BLaER1 (cell line): ENCODE measurements around the gene TMED5.
"Not testable (repeated sequence)": the region's sequence is repeated elsewhere in the genome, so short reads cannot be mapped to it uniquely, and the experiment has no call there.

Experiments
- H3K27ac ChIP-seq: shearing (Covaris generic); formaldehyde crosslinking; 2 replicates; pipeline ENCODE4 v1.8.1; 2022
- H3K27me3 ChIP-seq: shearing (Covaris generic); formaldehyde crosslinking; 2 replicates; pipeline ENCODE4 v1.8.1; 2022
- H3K36me3 ChIP-seq: shearing (Covaris generic); formaldehyde crosslinking; 2 replicates; pipeline ENCODE4 v1.8.1; 2022
- H3K4me1 ChIP-seq: shearing (Covaris generic); formaldehyde crosslinking; 2 replicates; pipeline ENCODE4 v1.8.1; 2022
- H3K4me2 ChIP-seq: shearing (Covaris generic); formaldehyde crosslinking; 2 replicates; pipeline ENCODE4 v1.8.1; 2022
- H3K4me3 ChIP-seq: shearing (Covaris generic); formaldehyde crosslinking; 2 replicates; pipeline ENCODE4 v1.8.1; 2022
- H3K9ac ChIP-seq: shearing (Covaris generic); formaldehyde crosslinking; 2 replicates; pipeline ENCODE4 v1.8.1; 2022
- H3K9me3 ChIP-seq: shearing (Covaris generic); formaldehyde crosslinking; 2 replicates; pipeline ENCODE4 v1.8.1; 2022
- H4K20me1 ChIP-seq: shearing (Covaris generic); formaldehyde crosslinking; 2 replicates; pipeline ENCODE4 v1.8.1; 2022
- Cebpa-rat ChIP-seq: shearing (Covaris generic); IDR thresholded peaks from 2 replicates; pipeline ENCODE4 v1.8.1; 2022

The TMED5 gene

DNA sequence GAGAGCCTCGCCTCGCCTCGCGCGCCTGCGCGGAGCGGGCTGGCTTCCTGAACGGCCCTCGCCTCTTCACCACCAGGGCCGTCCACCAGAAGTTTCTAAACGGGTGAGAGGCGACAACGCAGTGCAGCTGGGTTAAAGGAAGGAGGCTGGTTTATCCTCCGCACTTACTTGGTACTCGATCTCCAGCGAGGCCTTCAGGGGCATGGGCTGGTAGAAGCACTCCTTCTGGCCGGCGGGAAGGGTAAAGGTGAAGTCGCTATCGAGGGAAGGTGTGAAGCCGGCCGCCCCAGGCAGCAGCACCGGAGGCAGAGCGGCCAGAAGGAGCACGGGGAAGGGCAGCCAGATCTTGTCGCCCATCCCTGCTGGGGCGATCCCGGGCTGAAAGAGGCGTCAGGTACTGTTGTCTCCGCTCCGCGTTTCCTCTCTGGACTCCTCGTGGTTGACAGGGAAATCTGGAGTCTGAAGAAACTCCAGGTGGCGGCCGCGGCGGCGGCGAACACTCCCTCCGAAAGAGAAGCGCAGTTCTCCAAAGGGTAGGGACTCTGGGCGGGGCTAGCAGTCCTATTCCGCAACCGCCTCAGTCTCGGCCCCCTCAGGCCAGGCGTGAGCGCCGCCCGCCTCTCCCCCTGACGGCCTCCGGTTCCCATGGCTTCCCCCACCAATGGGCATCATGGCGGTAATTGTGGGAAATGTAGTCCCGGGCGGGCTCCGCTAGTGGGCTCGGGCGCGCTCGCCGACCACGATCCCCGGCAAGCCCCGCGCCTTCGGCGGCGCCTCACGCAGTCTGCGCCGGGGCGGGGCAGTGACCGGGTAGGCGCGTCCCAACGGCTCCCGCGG lies at the start of gene TMED5:
Gene TMED5 (minus strand): TSS at position 528 of the 837 bp plus-strand sequence. CDS start 171 bp downstream, at position 357.
- Histone ChIP-seq H3K36me3 (peaks cover 16% of the 10 kb centered on the region), H3K9ac (peak within 1 kb of the TSS; percentile 90), H3K4me1 (peaks cover 34% of the 10 kb centered on the region), H3K9me3 (no peaks in the 10 kb centered on the region), H3K27ac (peak within 1 kb of the TSS; percentile 89), H3K4me2 (peak within 1 kb of the TSS; percentile 86), H4K20me1 (peaks cover 42% of the 10 kb centered on the region), H3K27me3 (no peaks in the 10 kb centered on the region), H3K4me3 (peak within 1 kb of the TSS; percentile 90)
- peak; percentile 80; the same call in 1 of the 2 replicates for TF ChIP-seq Cebpa-rat

DNA sequence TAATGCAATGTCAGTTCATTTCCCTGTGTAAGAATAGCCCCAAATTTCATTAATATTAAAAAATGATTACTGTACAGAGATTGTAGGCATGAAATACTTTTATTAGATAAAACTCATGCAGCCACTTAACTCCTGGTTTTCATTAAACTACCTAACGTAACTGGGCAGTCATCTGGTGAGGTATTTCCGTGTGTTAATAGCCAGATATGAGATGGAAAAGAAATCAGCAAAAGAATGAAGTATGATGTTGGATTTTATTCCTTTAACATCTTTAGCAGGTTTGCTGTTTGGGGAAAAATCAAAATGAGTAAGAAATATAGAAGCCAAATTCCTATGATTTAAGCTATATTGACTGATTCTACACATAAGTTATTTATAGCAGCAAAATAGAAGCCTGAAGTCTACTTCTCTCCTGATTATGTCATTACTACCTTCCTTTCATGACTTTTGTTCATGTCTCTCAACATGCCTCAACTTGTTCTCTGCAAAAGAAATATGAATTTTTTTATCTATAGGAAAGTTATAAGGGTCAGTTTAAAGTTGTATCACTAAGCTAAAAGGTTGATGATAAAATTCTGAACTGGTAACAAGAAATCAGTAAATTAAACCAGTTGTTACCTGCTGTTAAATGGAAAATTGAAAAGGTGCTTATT lies 42.9 kb upstream of the TMED5 start:
- Histone ChIP-seq H3K4me1 (peaks cover 14% of the 10 kb centered on the region), H3K36me3 (peaks cover 63% of the 10 kb centered on the region), H3K4me2 (no peak overlapping the region), H3K27me3 (no peaks in the 10 kb centered on the region), H4K20me1 (no peaks in the 10 kb centered on the region), H3K9me3 (no peaks in the 10 kb centered on the region), H3K4me3 (no peak overlapping the region), H3K27ac (no peak overlapping the region), H3K9ac (no peak overlapping the region)
- no peak for TF ChIP-seq Cebpa-rat

DNA sequence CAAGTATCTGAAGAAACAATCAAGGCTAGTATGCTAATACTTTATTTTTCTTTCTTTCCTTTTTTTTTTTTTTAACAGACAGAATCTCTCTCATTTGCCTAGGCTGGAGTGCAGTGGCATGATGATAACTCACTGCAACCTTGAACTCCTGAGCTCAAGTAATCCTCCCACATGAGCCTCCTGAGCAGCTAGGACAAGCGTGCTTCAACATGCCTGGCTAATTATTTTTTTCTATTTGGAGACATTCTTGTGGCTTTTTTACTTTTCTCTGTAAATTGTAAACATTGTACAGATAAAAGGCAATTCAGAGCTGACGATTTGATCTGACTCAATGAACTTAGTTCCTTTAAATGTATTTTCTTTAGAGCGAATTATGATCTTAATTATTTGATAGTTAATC lies 41.7 kb upstream of the TMED5 start:
- Histone ChIP-seq H3K4me2 (no peak overlapping the region), H3K4me3 (no peak overlapping the region), H3K9ac (no peak overlapping the region), H4K20me1 (no peaks in the 10 kb centered on the region), H3K9me3 (no peaks in the 10 kb centered on the region), H3K27ac (no peak overlapping the region), H3K4me1 (peaks cover 14% of the 10 kb centered on the region), H3K27me3 (no peaks in the 10 kb centered on the region), H3K36me3 (peaks cover 64% of the 10 kb centered on the region)
- no peak for TF ChIP-seq Cebpa-rat

DNA sequence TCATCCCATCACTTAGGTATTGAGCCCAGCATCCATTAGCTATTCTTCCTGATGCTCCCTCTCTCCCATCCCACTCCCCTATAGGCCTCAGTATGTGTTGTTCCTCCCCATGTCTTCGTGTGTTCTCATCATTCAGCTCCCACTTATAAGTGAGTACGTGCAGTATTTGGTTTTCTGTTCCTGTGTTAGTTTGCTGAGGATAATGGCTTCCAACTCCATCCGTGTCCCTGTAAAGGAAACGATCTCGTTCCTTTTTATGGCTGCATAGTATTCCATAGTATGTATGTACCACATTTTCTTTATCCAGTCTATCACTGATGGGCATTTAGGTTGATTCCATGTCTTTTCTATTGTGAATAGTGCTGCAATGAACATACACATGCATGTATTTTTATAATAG lies 40.5 kb upstream of the TMED5 start:
- peaks cover 57% of the 10 kb centered on the region for H3K36me3 ChIP-seq
- H4K20me1 ChIP-seq, H3K4me3 ChIP-seq, H3K27ac ChIP-seq, H3K9ac ChIP-seq, H3K27me3 ChIP-seq, H3K4me2 ChIP-seq, H3K9me3 ChIP-seq: not testable (repeated sequence)
- peaks cover 14% of the 10 kb centered on the region for H3K4me1 ChIP-seq

DNA sequence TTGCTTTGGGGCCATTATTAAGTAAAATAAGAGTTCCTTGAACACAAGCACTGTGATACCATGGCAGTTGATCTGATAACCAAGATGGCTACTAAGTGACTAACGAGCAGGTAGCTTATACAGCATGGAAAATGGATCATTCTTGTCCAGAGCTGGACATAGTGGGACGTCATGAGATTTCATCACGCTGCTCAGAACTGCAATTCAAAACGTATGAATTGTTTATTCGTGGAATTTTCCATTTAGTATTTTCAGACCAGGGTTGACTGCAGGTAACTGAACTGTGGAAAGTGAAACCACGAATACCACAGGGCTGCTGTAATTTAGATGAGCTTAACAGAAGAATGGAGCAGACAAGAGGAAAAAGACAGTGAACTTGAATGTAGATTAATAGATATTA lies 39.2 kb upstream of the TMED5 start:
- Histone ChIP-seq H4K20me1 (no peaks in the 10 kb centered on the region), H3K4me2 (peak overlapping the region; percentile 43), H3K4me3 (no peak overlapping the region), H3K36me3 (peaks cover 52% of the 10 kb centered on the region), H3K27me3 (no peaks in the 10 kb centered on the region), H3K9ac (no peak overlapping the region), H3K9me3 (no peaks in the 10 kb centered on the region), H3K27ac (no peak overlapping the region), H3K4me1 (peaks cover 14% of the 10 kb centered on the region)
- no peak for TF ChIP-seq Cebpa-rat

DNA sequence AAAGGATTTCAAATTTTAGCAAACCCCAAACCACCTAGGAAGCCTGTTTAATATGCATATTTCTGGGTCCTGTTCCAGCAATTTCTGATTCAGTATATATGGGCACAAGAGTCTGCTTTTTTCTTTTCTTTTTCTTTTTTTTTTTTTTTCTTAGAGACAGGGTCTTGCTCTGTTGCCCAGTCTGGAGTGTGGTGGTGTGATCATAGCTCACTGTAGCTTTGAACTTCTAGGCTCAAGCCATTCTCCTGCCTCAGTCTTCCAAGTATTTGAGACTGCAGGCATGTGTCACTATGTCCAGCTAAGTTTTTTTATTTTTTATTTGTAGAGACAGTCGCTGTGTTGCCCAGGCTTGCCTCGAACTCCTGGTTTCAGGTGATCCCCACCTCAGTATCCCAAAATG lies 35.1 kb upstream of the TMED5 start:
- H3K4me2 ChIP-seq, result no peak overlapping the region
- H3K9ac ChIP-seq, result no peak overlapping the region
- no peaks in the 10 kb centered on the region for H3K9me3 ChIP-seq
- H3K4me3 ChIP-seq, result no peak overlapping the region
- no peak overlapping the region for H3K27ac ChIP-seq
- H3K36me3 ChIP-seq, result peaks cover 50% of the 10 kb centered on the region
- H4K20me1 ChIP-seq, result no peaks in the 10 kb centered on the region
- no peak for TF ChIP-seq Cebpa-rat
- peaks cover 14% of the 10 kb centered on the region for H3K4me1 ChIP-seq
- no peaks in the 10 kb centered on the region for H3K27me3 ChIP-seq

DNA sequence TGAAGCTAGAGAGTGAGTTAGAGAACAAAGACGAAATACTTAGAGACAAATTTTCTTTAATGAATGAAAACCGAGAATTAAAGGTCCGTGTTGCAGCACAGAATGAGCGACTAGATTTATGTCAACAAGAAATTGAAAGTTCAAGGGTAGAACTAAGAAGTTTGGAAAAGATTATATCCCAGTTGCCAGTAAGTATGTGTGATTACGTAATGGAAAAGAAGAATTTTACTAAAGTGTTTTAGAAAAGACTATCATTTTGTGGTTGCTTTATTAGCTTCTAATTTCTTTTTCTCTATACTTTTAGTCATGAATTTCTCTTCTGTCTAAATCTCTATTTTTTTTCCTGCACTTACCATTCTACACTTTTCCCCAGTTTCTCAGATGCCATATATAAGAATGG lies 27.0 kb upstream of the TMED5 start:
- no peak overlapping the region for H3K9ac ChIP-seq
- H3K27ac ChIP-seq, result no peak overlapping the region
- H3K4me2 ChIP-seq, result no peak overlapping the region
- H3K9me3 ChIP-seq, result no peaks in the 10 kb centered on the region
- H3K36me3 ChIP-seq, result peaks cover 53% of the 10 kb centered on the region
- H3K4me3 ChIP-seq, result no peak overlapping the region
- no peaks in the 10 kb centered on the region for H4K20me1 ChIP-seq
- no peaks in the 10 kb centered on the region for H3K4me1 ChIP-seq
- H3K27me3 ChIP-seq, result no peaks in the 10 kb centered on the region
- TF ChIP-seq Cebpa-rat, result no peak; the same call in 1 of the 2 replicates

DNA sequence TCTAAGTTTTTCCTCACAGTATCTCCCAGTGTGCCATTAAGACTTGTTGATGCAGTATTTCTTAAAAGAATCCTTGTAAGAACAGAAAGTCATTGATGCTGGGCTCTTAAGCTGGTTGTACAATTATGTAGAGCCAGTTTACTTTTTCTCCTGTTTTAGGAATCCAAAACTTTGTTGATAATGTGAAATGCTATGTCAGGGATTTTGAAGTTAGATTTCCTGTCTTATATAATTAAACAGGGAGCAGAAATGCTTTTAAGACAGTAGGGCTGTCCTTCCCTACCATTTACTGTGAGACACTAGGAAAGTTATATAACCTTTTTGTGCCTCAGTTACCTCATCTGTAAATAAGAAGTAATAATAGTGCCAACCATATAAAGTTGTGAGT lies 26.3 kb upstream of the TMED5 start:
- TF ChIP-seq Cebpa-rat, result no peak
- no peaks in the 10 kb centered on the region for H3K4me1 ChIP-seq
- no peaks in the 10 kb centered on the region for H3K9me3 ChIP-seq
- H3K27me3 ChIP-seq, result no peaks in the 10 kb centered on the region
- H4K20me1 ChIP-seq, result no peaks in the 10 kb centered on the region
- no peak overlapping the region for H3K9ac ChIP-seq
- peaks cover 56% of the 10 kb centered on the region for H3K36me3 ChIP-seq
- H3K27ac ChIP-seq, result no peak overlapping the region
- H3K4me2 ChIP-seq, result no peak overlapping the region
- no peak overlapping the region for H3K4me3 ChIP-seq

DNA sequence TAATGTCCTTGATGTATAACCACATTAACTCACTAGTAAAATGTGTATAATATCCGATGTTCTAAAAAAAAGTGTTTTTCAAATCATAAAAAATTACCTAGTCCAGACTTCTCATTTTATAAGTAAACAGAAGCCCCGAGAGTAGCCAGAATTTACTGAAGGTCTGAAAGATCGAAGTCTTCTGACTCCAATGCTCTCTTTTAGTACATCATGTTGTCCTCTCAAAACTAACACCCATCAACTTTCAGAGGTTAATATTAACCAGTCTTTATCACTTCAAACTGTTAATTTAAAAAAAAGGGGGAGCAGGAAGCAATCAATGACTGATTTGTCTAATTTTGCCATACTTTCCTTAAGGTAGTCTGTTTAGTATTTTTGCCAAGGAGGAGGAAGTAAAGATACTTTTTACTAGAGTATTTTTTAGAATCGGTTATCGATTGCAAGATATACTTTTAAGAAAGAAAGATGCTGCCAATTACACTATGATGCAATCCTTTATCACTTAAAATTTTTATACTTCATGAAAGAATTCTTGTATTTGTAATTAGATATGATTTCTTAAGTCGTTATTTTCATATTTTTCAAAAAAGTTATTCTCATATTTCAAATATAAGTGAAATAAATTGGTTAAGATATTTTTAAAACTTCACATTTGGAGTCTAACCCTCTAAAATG lies 25.8 kb upstream of the TMED5 start:
- no peaks in the 10 kb centered on the region for H3K27me3 ChIP-seq
- no peaks in the 10 kb centered on the region for H3K4me1 ChIP-seq
- no peak overlapping the region for H3K9ac ChIP-seq
- H4K20me1 ChIP-seq, result no peaks in the 10 kb centered on the region
- H3K27ac ChIP-seq, result no peak overlapping the region
- no peak overlapping the region for H3K4me3 ChIP-seq
- TF ChIP-seq Cebpa-rat, result no peak
- no peaks in the 10 kb centered on the region for H3K9me3 ChIP-seq
- H3K36me3 ChIP-seq, result peaks cover 54% of the 10 kb centered on the region
- no peak overlapping the region for H3K4me2 ChIP-seq

DNA sequence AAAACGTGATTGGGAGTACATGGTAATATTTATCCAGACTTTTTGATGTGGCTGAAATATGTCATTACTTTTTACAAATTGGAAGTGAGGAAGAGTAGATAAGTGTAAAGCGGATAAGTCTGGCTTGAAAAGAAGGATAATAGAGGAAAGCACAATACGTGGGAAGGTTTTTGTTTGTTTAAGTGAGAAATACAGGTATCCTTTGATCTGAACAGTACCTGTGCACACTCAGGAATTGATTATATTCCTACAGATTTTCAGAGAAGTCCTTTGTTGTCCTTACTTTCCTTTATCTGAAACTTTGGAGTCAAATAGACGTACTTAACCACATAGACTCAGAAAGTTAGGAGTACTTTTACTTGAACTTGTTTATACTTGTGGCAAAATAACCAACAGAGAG lies 20.5 kb upstream of the TMED5 start:
- no peaks in the 10 kb centered on the region for H3K9me3 ChIP-seq
- no peak overlapping the region for H3K9ac ChIP-seq
- no peaks in the 10 kb centered on the region for H4K20me1 ChIP-seq
- H3K4me1 ChIP-seq, result no peaks in the 10 kb centered on the region
- H3K27ac ChIP-seq, result no peak overlapping the region
- H3K4me2 ChIP-seq, result no peak overlapping the region
- no peak for TF ChIP-seq Cebpa-rat
- no peaks in the 10 kb centered on the region for H3K27me3 ChIP-seq
- H3K36me3 ChIP-seq, result peaks cover 54% of the 10 kb centered on the region
- no peak overlapping the region for H3K4me3 ChIP-seq
